ENCODE data around the gene MTR.

The MTR gene

GRCh38 chr1:236761397-236762132 is 33.5 kb upstream of the MTR start:
- no peak for TF ChIP-seq CTCF (IDR thresholded peaks at IDR 0.05; ENCODE audit: low read depth, low read length)
- no peak for DNase-seq (ENCODE audit: extremely low read depth, low read depth)

DNA sequence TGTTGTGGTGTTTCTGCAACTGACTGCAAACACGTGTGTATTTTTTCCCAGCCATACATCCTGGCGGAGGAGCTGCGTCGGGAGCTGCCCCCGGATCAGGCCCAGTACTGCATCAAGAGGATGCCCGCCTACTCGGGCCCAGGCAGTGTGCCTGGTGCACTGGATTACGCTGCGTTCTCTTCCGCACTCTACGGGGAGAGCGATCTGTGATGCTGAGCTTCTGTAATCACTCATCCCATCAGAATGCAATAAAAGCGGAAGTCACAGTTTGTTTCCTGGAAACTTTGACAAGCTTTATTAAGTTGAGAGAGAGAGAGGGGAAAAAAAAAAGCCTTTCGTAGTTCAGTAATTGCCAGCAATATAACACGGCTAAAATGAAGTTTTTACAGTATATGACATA is 32.7 kb upstream of the MTR start:
- no peak for DNase-seq (ENCODE audit: extremely low read depth, low read depth)

DNA sequence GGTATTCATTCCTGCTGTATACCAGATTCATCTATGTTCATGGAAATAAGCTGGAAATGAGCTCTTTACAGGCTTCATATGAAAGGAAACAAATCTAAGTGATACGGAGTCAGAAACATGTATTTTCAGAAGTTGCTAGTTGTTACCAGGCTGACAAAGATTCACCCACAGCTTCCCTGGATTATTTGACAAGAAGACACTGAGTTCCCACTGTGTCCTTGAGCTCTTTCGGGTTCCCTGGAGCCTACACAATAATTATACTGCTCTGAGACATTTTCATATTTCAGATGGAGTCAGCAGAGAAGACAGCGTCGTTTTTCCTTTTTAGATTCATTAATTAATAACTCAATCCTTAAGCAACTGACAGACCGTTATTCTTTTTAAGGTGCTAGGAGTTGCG is 29.3 kb upstream of the MTR start:
- no peak for TF ChIP-seq CTCF (IDR thresholded peaks at IDR 0.05; ENCODE audit: low read depth, low read length)
- no peak for DNase-seq (ENCODE audit: extremely low read depth, low read depth)

More for the DNA sequence above, 32.7 kb upstream of the MTR start:
- TF ChIP-seq CTCF (IDR thresholded peaks at IDR 0.05; ENCODE audit: low read depth, low read length) = no peak

GRCh38 chr1:236766506-236766905 is 28.6 kb upstream of the MTR start:
- DNase-seq (ENCODE audit: extremely low read depth, low read depth) = no peak
- no peak for TF ChIP-seq CTCF (IDR thresholded peaks at IDR 0.05; ENCODE audit: low read depth, low read length)

- TF ChIP-seq CTCF (IDR thresholded peaks at IDR 0.05; ENCODE audit: low read depth, low read length) = no peak
- no peak for DNase-seq (ENCODE audit: extremely low read depth, low read depth)
Observed at GRCh38 chr1:236767276-236767675, 27.8 kb upstream of the MTR start.

GRCh38 chr1:236768601-236769000 is 26.5 kb upstream of the MTR start:
- no peak for TF ChIP-seq CTCF (IDR thresholded peaks at IDR 0.05; ENCODE audit: low read depth, low read length)
- DNase-seq (ENCODE audit: extremely low read depth, low read depth) = no peak

- no peak for TF ChIP-seq CTCF (IDR thresholded peaks at IDR 0.05; ENCODE audit: low read depth, low read length)
- no peak for DNase-seq (ENCODE audit: extremely low read depth, low read depth)
Observed at GRCh38 chr1:236773919-236774318, 21.2 kb upstream of the MTR start.
